Measurements from ENCODE around the gene WBP2.

Gene WBP2

DNA sequence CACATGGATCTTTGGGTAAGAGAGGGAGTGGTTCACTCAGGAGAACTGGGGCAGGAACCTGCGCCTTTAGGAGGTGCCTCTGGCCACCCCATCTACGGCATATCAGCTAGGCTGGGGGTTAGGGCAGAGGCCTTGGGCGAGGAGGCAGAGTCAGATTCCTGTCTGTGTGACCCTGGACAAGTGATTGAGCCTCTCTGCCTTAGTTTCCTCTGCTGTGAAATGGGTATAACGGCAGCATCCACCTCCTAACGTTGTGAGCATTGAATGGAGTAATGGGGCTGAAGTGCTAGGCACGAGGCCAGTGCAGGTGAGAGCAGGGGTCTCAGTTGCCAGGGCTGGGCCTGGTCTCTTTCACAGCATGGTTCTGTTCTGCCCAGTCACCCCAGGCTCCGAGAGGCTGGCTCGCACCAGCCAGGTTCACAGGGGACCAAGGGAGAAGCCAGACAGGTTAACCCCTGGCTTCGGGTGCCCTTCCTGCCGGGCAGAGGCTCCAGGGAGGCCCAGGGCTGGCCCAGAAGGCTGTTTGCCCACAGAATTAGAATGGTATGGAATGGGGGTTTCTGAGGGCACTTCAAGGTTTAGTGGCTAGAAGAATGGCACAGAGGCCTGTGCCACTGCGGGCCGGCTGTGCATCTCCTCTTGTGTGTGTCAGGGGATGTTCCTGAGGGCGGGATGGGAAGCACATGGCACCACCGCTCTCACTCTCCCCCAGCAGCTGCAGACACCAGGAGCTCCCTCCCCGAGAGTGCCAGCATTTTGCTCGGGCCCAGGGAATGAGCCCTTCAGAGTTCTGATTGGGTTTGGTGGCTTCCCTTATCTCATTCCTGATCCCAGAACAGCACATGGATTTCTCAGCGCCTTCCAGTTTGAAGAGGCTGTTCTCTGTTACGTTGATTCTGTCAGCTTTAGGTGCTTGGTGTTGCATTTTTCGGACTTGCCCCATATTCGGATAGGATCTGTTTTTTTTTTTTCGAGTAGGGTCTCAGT, 34.7 kb downstream of the WBP2 start:
- H3K9me3 ChIP-seq (ENCODE audit: control insufficient read depth, insufficient read depth, low read length) = no peaks in the 10 kb centered on the region
- no peak overlapping the region for H3K4me3 ChIP-seq (ENCODE audit: low read depth, low read length)
- H3K9ac ChIP-seq (ENCODE audit: low read depth, low read length) = no peak overlapping the region
- peaks cover 59% of the 10 kb centered on the region for H3K36me3 ChIP-seq (ENCODE audit: control insufficient read depth, insufficient read depth, low read length)
- no peaks in the 10 kb centered on the region for H3K27me3 ChIP-seq (ENCODE audit: control insufficient read depth, insufficient read depth, low read length)
- no peaks in the 10 kb centered on the region for H3K4me1 ChIP-seq (ENCODE audit: control insufficient read depth, insufficient read depth, low read length)

DNA sequence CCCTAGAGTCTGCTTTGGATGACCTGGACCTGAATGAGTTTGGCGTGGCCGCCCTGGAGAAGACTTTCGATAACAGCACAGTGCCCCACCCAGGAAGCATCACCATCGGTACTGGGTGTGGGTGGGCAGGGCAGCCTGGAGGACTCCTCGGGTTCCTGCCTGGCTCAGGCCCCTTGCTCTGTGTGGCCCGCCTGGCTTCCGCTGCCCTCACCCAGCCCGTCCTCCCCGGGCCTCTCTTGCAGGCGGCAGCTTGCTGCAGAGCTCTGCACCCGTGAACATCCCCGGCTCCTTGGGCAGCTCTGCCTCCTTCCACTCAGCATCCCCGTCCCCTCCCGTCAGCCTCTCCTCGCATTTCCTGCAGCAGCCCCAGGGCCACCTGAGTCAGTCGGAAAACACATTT, 35.5 kb downstream of the WBP2 start:
- Histone ChIP-seq H3K9ac (ENCODE audit: low read depth, low read length) (no peak overlapping the region), H3K36me3 (ENCODE audit: control insufficient read depth, insufficient read depth, low read length) (peaks cover 66% of the 10 kb centered on the region), H3K4me1 (ENCODE audit: control insufficient read depth, insufficient read depth, low read length) (no peaks in the 10 kb centered on the region), H3K27me3 (ENCODE audit: control insufficient read depth, insufficient read depth, low read length) (no peaks in the 10 kb centered on the region), H3K4me3 (ENCODE audit: low read depth, low read length) (no peak overlapping the region), H3K9me3 (ENCODE audit: control insufficient read depth, insufficient read depth, low read length) (no peaks in the 10 kb centered on the region)

DNA sequence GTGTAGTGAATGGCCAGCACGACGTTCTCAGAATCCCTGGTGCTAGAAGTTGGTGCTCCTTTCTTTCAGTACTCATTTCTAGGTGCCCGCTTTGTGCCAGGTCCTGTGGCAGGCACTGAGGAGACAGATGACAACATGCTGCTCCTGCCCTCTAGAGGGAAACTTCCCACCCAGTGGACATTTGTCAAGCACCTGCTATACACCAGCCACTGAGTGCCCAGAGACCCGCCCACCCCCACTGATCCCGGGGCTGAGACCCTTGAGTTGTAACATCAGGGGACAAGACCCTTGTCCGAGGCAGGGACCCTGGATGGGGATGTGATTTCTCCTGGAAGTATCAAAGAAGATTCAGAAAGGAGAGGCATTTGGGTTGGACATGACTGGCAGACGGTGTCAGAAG, 36.0 kb downstream of the WBP2 start:
- Histone ChIP-seq H3K4me1 (ENCODE audit: control insufficient read depth, insufficient read depth, low read length) (no peaks in the 10 kb centered on the region), H3K9ac (ENCODE audit: low read depth, low read length) (no peak overlapping the region), H3K27me3 (ENCODE audit: control insufficient read depth, insufficient read depth, low read length) (no peaks in the 10 kb centered on the region), H3K4me3 (ENCODE audit: low read depth, low read length) (no peak overlapping the region), H3K9me3 (ENCODE audit: control insufficient read depth, insufficient read depth, low read length) (no peaks in the 10 kb centered on the region), H3K36me3 (ENCODE audit: control insufficient read depth, insufficient read depth, low read length) (peaks cover 68% of the 10 kb centered on the region)

DNA sequence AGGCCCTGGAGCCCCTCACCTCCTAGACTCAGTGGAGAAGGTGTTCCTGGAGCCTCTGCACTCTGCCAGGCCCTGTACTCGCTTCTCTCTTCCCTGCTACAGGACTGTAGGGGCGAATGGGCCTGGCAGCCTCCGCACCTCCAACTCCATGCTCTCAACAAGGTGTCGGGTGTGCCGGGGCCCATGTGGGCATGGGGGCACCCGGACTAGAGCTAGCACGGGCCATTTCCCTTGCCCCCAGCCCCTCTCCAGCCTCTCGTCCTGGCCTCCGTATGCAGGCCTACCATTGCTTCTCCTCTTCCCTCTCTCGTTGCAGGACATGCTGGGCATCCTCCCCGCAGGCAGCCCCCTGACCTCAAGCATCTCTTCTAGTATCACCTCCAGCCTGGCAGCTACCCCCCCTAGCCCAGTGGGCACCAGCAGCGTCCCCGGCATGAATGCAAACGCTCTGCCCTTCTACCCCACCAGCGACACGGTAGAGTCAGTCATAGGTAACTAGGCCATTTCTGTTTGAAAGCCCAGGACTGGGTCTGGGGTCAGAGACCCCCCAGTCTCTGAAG, 36.7 kb downstream of the WBP2 start:
- no peak overlapping the region for H3K4me3 ChIP-seq (ENCODE audit: low read depth, low read length)
- peaks cover 69% of the 10 kb centered on the region for H3K36me3 ChIP-seq (ENCODE audit: control insufficient read depth, insufficient read depth, low read length)

DNA sequence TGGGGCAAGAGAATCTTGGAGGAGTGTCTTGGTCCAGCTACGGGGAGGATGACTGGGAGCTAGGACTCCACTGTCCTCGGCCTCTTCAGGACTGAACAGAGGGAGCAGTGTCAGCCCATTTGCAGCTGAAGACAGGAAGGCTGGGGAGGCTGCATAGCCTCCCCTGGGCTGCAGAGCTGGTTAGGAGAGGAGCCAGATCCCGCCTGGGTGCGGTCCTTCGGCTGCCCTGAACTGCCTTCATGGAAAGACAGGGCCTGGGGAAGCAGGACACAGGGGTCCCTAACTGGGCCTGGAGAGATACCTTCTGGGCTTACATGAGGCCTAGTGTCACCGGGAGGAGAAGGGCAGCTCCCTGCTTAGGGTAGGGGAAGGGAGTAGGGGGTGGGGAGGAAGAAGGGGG, 37.6 kb downstream of the WBP2 start:
- no peaks in the 10 kb centered on the region for H3K27me3 ChIP-seq (ENCODE audit: control insufficient read depth, insufficient read depth, low read length)
- H3K4me1 ChIP-seq (ENCODE audit: control insufficient read depth, insufficient read depth, low read length) = no peaks in the 10 kb centered on the region
- H3K9ac ChIP-seq (ENCODE audit: low read depth, low read length) = no peak overlapping the region
- peaks cover 74% of the 10 kb centered on the region for H3K36me3 ChIP-seq (ENCODE audit: control insufficient read depth, insufficient read depth, low read length)
- no peak overlapping the region for H3K4me3 ChIP-seq (ENCODE audit: low read depth, low read length)
- H3K9me3 ChIP-seq (ENCODE audit: control insufficient read depth, insufficient read depth, low read length) = no peaks in the 10 kb centered on the region

More for the DNA sequence above, 36.7 kb downstream of the WBP2 start:
- Histone ChIP-seq H3K9ac (ENCODE audit: low read depth, low read length) (no peak overlapping the region), H3K27me3 (ENCODE audit: control insufficient read depth, insufficient read depth, low read length) (no peaks in the 10 kb centered on the region), H3K9me3 (ENCODE audit: control insufficient read depth, insufficient read depth, low read length) (no peaks in the 10 kb centered on the region), H3K4me1 (ENCODE audit: control insufficient read depth, insufficient read depth, low read length) (no peaks in the 10 kb centered on the region)

DNA sequence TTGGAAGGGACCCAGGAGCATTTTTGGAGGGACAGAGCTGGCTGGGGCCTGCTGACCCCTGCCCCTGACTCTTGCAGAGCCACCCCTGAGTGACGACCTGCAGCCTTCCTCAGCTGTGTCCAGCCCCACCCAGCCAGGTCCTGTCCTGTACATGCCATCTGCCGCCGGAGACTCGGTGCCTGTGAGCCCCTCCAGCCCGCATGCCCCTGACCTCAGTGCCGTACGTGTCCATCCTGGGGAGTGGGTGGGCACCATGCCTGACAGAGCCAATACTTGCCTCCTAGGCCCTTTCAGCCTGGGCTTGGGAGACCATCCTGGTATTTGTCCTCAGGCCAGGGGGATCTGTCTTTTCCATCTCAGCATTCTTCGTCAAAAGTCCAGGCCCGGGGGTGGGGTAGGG, 38.4 kb downstream of the WBP2 start:
- H3K36me3 ChIP-seq (ENCODE audit: control insufficient read depth, insufficient read depth, low read length) = peaks cover 77% of the 10 kb centered on the region
- H3K4me1 ChIP-seq (ENCODE audit: control insufficient read depth, insufficient read depth, low read length) = no peaks in the 10 kb centered on the region
- H3K4me3 ChIP-seq (ENCODE audit: low read depth, low read length) = no peak overlapping the region
- no peak overlapping the region for H3K9ac ChIP-seq (ENCODE audit: low read depth, low read length)
- no peaks in the 10 kb centered on the region for H3K9me3 ChIP-seq (ENCODE audit: control insufficient read depth, insufficient read depth, low read length)
- no peaks in the 10 kb centered on the region for H3K27me3 ChIP-seq (ENCODE audit: control insufficient read depth, insufficient read depth, low read length)

DNA sequence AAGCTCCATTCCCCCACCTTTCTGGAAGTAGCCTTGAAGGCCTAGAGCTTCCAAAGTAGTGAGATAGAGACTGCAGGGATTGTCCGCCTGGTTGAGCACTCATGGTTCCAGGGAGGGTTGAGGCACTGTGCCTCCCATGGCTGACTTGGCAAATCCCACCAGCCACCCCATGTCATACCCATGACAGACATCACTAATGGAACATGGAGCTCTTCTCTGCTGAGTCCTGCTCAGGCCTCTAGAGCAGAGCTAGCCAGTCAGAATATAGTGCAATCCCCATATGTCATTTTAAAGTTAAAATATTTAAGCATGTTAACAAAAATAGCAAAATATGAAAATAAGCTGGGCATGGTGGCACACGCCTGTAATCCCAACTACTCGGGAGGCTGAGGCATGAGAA, 39.7 kb downstream of the WBP2 start:
- no peak overlapping the region for H3K4me3 ChIP-seq (ENCODE audit: low read depth, low read length)

DNA sequence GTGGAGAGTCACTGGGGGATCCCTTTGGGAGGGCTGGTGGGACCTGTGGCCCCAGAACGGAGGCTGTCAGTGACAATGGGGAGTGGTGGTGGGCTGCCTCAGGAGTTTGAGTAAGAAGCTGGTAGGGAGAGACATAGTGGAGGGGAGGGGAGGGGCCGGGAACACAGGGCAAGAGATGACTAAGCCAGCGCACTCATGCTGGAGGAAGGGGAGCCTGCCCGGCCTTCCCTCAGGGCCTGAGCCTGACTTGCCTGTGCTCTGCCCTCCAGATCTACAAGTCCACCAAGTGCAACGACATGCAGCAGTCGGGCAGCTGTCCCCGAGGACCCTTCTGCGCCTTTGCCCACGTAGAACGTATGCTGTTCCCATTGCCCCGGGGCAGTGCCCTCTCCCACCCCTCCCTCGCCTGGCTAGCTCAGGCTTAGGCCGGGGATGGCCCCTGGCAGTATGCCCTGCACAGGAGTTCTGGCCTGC, 40.2 kb downstream of the WBP2 start:
- no peak overlapping the region for H3K4me3 ChIP-seq (ENCODE audit: low read depth, low read length)
- H3K9me3 ChIP-seq (ENCODE audit: control insufficient read depth, insufficient read depth, low read length) = no peaks in the 10 kb centered on the region
- no peak overlapping the region for H3K9ac ChIP-seq (ENCODE audit: low read depth, low read length)
- H3K27me3 ChIP-seq (ENCODE audit: control insufficient read depth, insufficient read depth, low read length) = no peaks in the 10 kb centered on the region
- H3K36me3 ChIP-seq (ENCODE audit: control insufficient read depth, insufficient read depth, low read length) = peaks cover 69% of the 10 kb centered on the region
- H3K4me1 ChIP-seq (ENCODE audit: control insufficient read depth, insufficient read depth, low read length) = no peaks in the 10 kb centered on the region

More for the DNA sequence above, 39.7 kb downstream of the WBP2 start:
- peaks cover 70% of the 10 kb centered on the region for H3K36me3 ChIP-seq (ENCODE audit: control insufficient read depth, insufficient read depth, low read length)
- no peaks in the 10 kb centered on the region for H3K4me1 ChIP-seq (ENCODE audit: control insufficient read depth, insufficient read depth, low read length)
- H3K27me3 ChIP-seq (ENCODE audit: control insufficient read depth, insufficient read depth, low read length) = no peaks in the 10 kb centered on the region
- no peak overlapping the region for H3K9ac ChIP-seq (ENCODE audit: low read depth, low read length)
- H3K9me3 ChIP-seq (ENCODE audit: control insufficient read depth, insufficient read depth, low read length) = no peaks in the 10 kb centered on the region

DNA sequence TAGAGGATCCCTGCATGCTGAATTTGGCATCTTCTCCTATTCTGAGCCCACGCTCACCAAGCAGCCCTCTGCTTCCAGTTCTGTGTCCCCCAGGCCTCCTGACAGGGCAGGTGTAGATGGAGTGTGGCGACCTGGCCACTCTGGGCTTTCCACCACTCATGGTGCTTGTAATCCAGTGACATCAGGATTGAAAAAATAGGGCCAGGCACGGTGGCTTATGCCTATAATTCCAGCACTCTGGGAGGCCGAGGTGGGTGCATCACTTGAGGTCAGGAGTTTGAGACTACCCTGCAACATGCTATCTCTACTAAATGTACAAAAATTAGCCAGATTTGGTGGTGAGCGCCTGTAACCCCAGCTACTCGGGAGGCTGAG, 41.1 kb downstream of the WBP2 start:
- H3K36me3 ChIP-seq (ENCODE audit: control insufficient read depth, insufficient read depth, low read length) = peaks cover 65% of the 10 kb centered on the region
- H3K9ac ChIP-seq (ENCODE audit: low read depth, low read length) = no peak overlapping the region
- no peaks in the 10 kb centered on the region for H3K4me1 ChIP-seq (ENCODE audit: control insufficient read depth, insufficient read depth, low read length)
- no peaks in the 10 kb centered on the region for H3K9me3 ChIP-seq (ENCODE audit: control insufficient read depth, insufficient read depth, low read length)
- H3K27me3 ChIP-seq (ENCODE audit: control insufficient read depth, insufficient read depth, low read length) = no peaks in the 10 kb centered on the region
- H3K4me3 ChIP-seq (ENCODE audit: low read depth, low read length) = no peak overlapping the region

DNA sequence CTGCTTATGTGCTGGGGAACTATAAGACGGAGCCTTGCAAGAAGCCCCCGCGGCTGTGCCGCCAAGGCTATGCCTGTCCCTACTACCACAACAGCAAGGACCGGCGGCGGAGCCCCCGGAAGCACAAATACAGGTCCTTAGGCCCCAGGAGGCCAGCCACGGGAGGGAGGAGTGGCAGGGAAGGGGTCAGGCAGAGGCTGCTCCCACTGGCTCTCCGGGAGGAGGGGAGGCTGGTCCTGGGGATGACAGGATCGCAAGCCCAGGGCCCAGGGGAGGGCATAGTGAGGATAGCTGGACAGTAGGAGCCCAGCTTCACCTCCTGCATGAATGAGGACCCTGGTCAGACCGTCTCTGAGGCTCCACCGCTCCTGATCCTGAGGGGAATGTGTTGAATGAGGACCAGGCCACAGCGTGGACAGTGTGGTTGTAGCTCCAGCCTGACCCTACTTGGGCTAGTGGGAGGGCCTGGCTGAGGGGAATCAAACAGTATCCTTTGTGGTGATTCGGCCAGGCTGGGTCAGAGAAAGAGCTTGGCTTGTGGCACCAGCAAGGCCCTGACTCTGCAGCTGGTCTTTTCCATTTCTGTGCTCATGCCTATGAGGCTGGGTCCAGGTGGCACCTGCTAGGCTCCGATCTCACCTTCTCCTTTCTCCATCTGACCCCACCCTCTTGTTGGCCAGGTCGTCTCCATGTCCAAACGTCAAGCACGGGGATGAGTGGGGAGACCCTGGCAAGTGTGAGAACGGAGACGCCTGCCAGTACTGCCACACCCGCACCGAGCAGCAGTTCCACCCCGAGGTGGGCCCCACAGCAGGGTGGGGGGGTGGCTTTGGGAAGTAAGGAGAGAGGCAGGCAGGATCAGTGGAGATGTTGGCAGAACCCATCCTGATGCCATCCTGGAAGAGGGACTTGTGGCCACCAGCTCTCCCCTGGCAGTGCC, 41.8 kb downstream of the WBP2 start:
- no peak overlapping the region for H3K9ac ChIP-seq (ENCODE audit: low read depth, low read length)
- no peaks in the 10 kb centered on the region for H3K4me1 ChIP-seq (ENCODE audit: control insufficient read depth, insufficient read depth, low read length)
- no peaks in the 10 kb centered on the region for H3K27me3 ChIP-seq (ENCODE audit: control insufficient read depth, insufficient read depth, low read length)
- H3K9me3 ChIP-seq (ENCODE audit: control insufficient read depth, insufficient read depth, low read length) = no peaks in the 10 kb centered on the region
- no peak overlapping the region for H3K4me3 ChIP-seq (ENCODE audit: low read depth, low read length)
- peaks cover 61% of the 10 kb centered on the region for H3K36me3 ChIP-seq (ENCODE audit: control insufficient read depth, insufficient read depth, low read length)
